Suprapubic skin (tissue), 4 donors: Measurements from ENCODE around the gene FLYWCH2. TPM values are rescaled to one million over a fixed set of nuclear protein-coding genes. Genes with fewer than 3 reads are reported as not detected.

ENCODE experiments used
- DNase-seq, 2 donors: peaks; one replicate each; pipeline ENCODE4 v3.0.0-alpha.2; 2019; ENCODE audit warnings: low spot score in 2 of 2
- H3K27ac ChIP-seq: fragments of 200-600 bp; sonication (generic); one replicate; pipeline ENCODE4 v1.5.1; 2019
- H3K27me3 ChIP-seq: fragments of 200-600 bp; sonication (generic); one replicate; pipeline ENCODE4 v1.5.1; 2019
- H3K36me3 ChIP-seq: fragments of 200-600 bp; sonication (generic); one replicate; pipeline ENCODE4 v1.5.1; 2019
- H3K4me1 ChIP-seq: fragments of 200-600 bp; sonication (generic); one replicate; pipeline ENCODE4 v1.5.1; 2019
- H3K4me3 ChIP-seq: fragments of 200-600 bp; sonication (generic); one replicate; pipeline ENCODE4 v1.5.1; 2019; ENCODE audit warnings: mild to moderate bottlenecking
- H3K9me3 ChIP-seq: fragments of 200-600 bp; sonication (generic); one replicate; pipeline ENCODE4 v1.5.1; 2019
- EP300 ChIP-seq: sonication (generic); formaldehyde crosslinking; IDR thresholded peaks from one replicate; pipeline ENCODE4 v1.6.1; 2017; ENCODE audit warnings: antibody characterized with exemption
- POLR2A ChIP-seq, 2 donors: fragments of 450-650 bp; IDR thresholded peaks; one replicate each; pipeline ENCODE4 v1.6.1; 2017; ENCODE audit warnings: antibody characterized with exemption in 2 of 2, mild to moderate bottlenecking in 2 of 2, moderate library complexity in 2 of 2
- POLR2AphosphoS5 ChIP-seq, 3 donors: sonication (generic); formaldehyde crosslinking; IDR thresholded peaks; one replicate each; pipeline ENCODE4 v1.6.1; 2017; ENCODE audit warnings: antibody characterized with exemption in 3 of 3
- WGBS: methylation state at CpG from one replicate; pipeline ENCODE4 v1.1.5; 2018; 5-methylcytosine and 5-hydroxymethylcytosine counted together
- total RNA-seq, 4 donors: library from RNA; depleted of rRNA; stranded (reverse); fragments of >200 nt; gene quantifications; one replicate each; pipeline ENCODE4 v1.1.0, GENCODE V29; 2016
- TF ChIP-seq, protein P1 (sequence below), 2 donors: fragments of 200-600 bp in 1 of 2; fragments of 450-650 bp in 1 of 2; sonication (generic) in 1 of 2; IDR thresholded peaks; one replicate each; pipeline ENCODE4 v1.5.1; 2016 to 2019; ENCODE audit warnings: antibody characterized with exemption in 2 of 2, mild to moderate bottlenecking in 1 of 2, moderate library complexity in 1 of 2

The FLYWCH2 gene
- total RNA-seq, 4 donors from 2014 or later: 31.5 to 42.1 (median 34.7) TPM

DNA sequence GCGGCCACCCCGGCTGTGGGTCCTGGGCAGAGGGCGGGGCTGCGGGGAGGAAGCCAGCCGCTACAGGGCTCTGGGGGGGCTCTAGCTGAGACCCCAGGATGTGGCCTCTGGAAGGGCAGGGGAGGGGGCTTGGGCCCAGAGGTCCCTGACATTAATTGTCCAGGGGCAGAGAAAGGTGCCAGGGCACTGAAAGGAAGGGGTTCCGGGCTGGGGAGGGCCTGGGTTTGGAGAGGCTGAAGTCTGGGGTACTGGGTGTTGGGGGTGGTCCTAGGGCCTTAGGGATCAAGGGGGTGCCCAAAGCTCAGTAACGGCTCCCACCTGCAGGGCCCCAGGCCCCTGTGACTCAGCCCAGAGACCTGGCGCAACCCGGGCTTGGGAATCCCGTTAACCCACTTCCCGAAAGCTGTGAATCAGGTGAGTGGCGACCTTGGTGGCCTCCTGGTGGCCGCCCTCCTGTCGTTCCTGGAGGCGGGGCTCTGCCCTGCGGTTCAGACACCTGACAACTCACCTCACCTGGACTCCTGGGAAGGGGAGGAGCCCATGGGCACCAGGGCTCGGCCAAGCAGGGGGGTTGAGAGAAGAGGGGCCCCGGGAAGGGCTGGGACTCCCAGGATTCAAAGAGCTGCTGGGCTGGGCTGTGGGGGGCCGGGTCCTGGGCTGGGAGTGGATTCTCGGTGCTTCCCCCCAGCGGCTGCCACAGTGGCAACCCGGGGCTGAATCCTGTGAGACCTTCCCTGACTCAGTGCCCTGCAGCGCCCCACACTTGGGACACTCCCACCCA, 24.6 kb upstream of the FLYWCH2 start:
- no peak for DNase-seq
- H3K27ac ChIP-seq: peak overlapping the region; percentile 81
- H3K4me1 ChIP-seq: peaks cover 30% of the 10 kb centered on the region
- no peaks in the 10 kb centered on the region for H3K36me3 ChIP-seq
- H3K27me3 ChIP-seq: peaks cover 49% of the 10 kb centered on the region
- peak overlapping the region; percentile 40 for H3K4me3 ChIP-seq
- H3K9me3 ChIP-seq: no peaks in the 10 kb centered on the region
- TF ChIP-seq, protein P1, sequence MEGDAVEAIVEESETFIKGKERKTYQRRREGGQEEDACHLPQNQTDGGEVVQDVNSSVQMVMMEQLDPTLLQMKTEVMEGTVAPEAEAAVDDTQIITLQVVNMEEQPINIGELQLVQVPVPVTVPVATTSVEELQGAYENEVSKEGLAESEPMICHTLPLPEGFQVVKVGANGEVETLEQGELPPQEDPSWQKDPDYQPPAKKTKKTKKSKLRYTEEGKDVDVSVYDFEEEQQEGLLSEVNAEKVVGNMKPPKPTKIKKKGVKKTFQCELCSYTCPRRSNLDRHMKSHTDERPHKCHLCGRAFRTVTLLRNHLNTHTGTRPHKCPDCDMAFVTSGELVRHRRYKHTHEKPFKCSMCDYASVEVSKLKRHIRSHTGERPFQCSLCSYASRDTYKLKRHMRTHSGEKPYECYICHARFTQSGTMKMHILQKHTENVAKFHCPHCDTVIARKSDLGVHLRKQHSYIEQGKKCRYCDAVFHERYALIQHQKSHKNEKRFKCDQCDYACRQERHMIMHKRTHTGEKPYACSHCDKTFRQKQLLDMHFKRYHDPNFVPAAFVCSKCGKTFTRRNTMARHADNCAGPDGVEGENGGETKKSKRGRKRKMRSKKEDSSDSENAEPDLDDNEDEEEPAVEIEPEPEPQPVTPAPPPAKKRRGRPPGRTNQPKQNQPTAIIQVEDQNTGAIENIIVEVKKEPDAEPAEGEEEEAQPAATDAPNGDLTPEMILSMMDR (IDR thresholded peaks at IDR 0.05): no peak
- TF ChIP-seq EP300: no peak
- TF ChIP-seq POLR2A (IDR thresholded peaks at IDR 0.05): no peak
- no peak for TF ChIP-seq POLR2AphosphoS5 (IDR thresholded peaks at IDR 0.05)
- WGBS: 18% methylated on average over 5 of the region's 23 CpGs

DNA sequence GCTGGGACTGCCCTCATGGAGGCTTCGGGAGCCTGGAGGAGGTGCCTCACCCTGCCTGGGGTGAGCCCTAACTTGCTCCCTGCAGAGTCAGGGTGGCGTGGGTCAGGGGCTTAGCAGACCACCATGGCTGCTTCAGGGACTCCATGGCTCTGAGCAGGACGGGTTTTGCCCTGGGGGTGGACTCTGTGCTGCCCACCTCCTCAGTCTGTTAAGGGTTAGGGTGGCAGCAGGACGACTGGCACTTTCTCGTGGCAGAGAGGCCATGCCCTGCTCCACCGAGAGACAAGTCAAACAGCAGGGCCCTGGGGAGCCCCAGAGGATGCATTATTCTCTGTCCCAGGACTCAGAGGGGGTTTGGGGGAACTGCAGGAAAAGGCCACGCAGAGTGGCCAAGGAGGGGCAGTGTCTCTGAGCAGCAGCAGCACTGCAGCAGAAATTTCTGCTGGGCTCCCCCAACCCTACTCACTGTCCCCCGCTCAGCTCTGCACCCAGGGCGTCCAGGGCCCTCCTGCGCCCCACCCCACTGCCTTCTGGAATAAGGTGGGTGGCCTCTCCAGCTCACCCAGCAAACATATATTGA, 23.2 kb upstream of the FLYWCH2 start:
- DNase-seq: no peak
- Histone ChIP-seq H3K27me3 (peaks cover 46% of the 10 kb centered on the region), H3K4me1 (peaks cover 30% of the 10 kb centered on the region), H3K36me3 (no peaks in the 10 kb centered on the region), H3K27ac (no peak overlapping the region), H3K4me3 (no peak overlapping the region), H3K9me3 (no peaks in the 10 kb centered on the region)
- WGBS: 73% methylated on average over 8 of the region's 10 CpGs
- TF ChIP-seq POLR2A (IDR thresholded peaks at IDR 0.05): no peak
- TF ChIP-seq EP300: no peak
- TF ChIP-seq, protein P1 (IDR thresholded peaks at IDR 0.05): no peak
- no peak for TF ChIP-seq POLR2AphosphoS5 (IDR thresholded peaks at IDR 0.05)

DNA sequence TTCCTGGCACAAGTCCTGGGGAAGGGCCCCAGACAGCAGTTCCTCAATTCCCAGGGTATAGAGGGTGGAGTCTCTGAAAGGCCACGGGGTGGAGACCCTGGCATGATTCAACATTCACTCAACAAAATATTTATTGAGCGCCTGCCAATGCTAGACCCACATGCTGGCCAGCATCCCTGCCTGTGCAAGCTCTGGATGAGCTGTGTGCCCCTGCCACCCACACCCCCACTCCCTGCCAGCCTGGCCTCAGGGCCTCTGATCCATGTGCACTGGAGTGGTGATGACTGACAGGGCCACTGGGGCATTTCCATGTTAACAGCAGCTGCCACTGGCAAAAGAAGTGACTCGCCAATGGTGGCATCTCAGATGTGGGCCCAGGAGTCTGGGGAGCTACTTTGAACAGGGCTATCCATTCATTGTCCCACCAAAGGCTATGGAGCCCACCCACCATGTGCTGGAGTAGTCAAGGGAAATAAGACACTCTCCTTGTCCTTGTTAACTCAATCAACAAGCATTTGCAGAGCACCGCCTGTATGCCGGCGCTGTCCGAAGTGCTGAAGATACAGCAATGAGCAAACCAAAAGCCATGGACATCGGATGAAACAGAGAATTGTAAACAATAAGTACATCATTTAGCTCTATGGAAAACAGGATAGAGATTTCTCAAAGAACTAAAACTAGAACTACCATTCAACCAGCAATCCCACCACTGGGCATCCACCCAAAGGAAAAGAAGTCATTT, 22.0 kb upstream of the FLYWCH2 start:
- Histone ChIP-seq H3K4me1 (peaks cover 29% of the 10 kb centered on the region), H3K9me3 (no peaks in the 10 kb centered on the region), H3K36me3 (no peaks in the 10 kb centered on the region), H3K27ac (no peak overlapping the region), H3K4me3 (no peak overlapping the region), H3K27me3 (peaks cover 53% of the 10 kb centered on the region)
- WGBS: 82% methylated on average over 6 of the region's 8 CpGs
- TF ChIP-seq POLR2A (IDR thresholded peaks at IDR 0.05): no peak
- TF ChIP-seq, protein P1 (IDR thresholded peaks at IDR 0.05): no peak
- no peak for TF ChIP-seq POLR2AphosphoS5 (IDR thresholded peaks at IDR 0.05)
- no peak for TF ChIP-seq EP300
- no peak for DNase-seq

DNA sequence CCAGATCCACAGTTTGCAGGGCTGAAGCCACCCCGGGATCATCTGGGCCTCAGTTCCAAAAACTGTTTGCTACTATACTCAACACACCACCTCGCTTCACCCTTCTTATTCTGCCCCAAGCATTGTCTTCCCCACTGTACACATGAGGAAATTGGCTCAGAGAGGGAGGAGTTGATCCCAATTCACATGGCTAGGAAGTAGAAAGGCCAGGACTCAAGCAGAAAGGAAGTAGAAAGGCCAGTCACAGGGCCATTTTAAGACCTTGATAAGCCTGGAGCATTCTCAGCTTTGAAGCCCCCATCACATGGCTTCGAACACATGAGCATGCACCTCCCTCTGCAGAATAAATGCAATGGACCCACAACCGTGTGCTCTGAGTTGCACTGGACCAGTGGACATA, 17.4 kb upstream of the FLYWCH2 start:
- Histone ChIP-seq H3K4me3 (no peak overlapping the region), H3K4me1 (peaks cover 15% of the 10 kb centered on the region), H3K9me3 (no peaks in the 10 kb centered on the region), H3K27me3 (peaks cover 12% of the 10 kb centered on the region), H3K36me3 (no peaks in the 10 kb centered on the region), H3K27ac (no peak overlapping the region)
- WGBS: 82% methylated on average over 4 of the region's 4 CpGs
- no peak for DNase-seq
- TF ChIP-seq EP300 (no peak), POLR2A (IDR thresholded peaks at IDR 0.05) (no peak), POLR2AphosphoS5 (IDR thresholded peaks at IDR 0.05) (no peak)
- TF ChIP-seq, protein P1 (IDR thresholded peaks at IDR 0.05): no peak

DNA sequence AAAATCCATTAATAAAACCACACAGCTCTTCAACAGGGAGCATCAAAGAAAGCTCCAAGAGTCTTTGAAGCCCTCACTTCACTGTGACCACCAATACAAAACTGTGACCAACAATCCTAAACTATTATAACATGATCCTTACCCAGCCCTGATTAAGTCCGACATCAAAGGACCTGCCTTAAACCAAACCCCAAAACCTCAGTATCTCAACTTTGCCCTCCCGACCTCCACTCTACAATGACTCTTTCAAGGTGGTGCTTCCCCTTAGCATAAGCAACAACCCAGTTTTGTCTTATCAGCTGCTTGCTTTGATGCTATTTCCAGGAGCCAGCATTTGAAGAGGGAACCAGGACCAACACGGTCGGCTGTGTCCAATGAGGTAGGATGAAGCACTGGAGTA, 16.6 kb upstream of the FLYWCH2 start:
- Histone ChIP-seq H3K27ac (no peak overlapping the region), H3K4me1 (peaks cover 15% of the 10 kb centered on the region), H3K9me3 (no peaks in the 10 kb centered on the region), H3K27me3 (peaks cover 9% of the 10 kb centered on the region), H3K36me3 (no peaks in the 10 kb centered on the region), H3K4me3 (no peak overlapping the region)
- no peak for TF ChIP-seq POLR2A (IDR thresholded peaks at IDR 0.05)
- no peak for TF ChIP-seq POLR2AphosphoS5 (IDR thresholded peaks at IDR 0.05)
- TF ChIP-seq, protein P1 (IDR thresholded peaks at IDR 0.05): no peak
- no peak for TF ChIP-seq EP300
- no peak for DNase-seq
- 77% methylated on average over 4 of the region's 4 CpGs for WGBS
